22Rv1 (cell line): Measurements from ENCODE around the gene TPM3.

Experiments
- H3K27ac ChIP-seq: fragments of 450-650 bp; 2 replicates; pipeline ENCODE4 v1.5.1; 2017
- ZFX ChIP-seq: fragments of 450-650 bp; IDR thresholded peaks from 2 replicates; pipeline ENCODE4 v1.6.1; 2017; ENCODE audit warnings: antibody characterized with exemption, borderline replicate concordance
- TF ChIP-seq, protein P1 (sequence below): fragments of 450-650 bp; IDR thresholded peaks from 2 replicates; pipeline ENCODE4 v1.5.1; 2017; ENCODE audit warnings: mild to moderate bottlenecking

Gene TPM3

GRCh38 chr1:154178013-154178412 is 13.9 kb downstream of the TPM3 start:
- no peak for TF ChIP-seq ZFX
- no peak overlapping the region; the same call in 1 of the 2 replicates for H3K27ac ChIP-seq

DNA sequence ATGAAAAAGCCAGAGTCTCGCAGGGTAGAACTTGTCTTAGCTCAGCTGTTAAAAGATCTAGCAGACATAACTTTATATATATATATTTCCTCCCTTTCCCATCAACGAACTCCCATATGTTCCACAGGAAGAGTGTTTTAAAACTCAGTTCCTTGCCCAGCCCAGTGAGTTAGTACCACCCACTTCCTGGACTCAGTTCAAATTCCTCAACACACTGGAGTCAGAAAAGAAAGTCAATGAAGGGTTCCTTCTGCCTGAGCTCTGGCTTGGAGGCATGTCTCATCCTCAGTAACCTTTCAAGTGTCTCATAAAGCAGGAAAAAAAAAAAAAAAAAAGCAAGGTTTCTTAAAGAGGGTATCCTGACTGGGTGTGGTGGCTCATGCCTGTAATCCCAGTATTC is 15.6 kb downstream of the TPM3 start:
- TF ChIP-seq ZFX = no peak
- TF ChIP-seq, protein P1, sequence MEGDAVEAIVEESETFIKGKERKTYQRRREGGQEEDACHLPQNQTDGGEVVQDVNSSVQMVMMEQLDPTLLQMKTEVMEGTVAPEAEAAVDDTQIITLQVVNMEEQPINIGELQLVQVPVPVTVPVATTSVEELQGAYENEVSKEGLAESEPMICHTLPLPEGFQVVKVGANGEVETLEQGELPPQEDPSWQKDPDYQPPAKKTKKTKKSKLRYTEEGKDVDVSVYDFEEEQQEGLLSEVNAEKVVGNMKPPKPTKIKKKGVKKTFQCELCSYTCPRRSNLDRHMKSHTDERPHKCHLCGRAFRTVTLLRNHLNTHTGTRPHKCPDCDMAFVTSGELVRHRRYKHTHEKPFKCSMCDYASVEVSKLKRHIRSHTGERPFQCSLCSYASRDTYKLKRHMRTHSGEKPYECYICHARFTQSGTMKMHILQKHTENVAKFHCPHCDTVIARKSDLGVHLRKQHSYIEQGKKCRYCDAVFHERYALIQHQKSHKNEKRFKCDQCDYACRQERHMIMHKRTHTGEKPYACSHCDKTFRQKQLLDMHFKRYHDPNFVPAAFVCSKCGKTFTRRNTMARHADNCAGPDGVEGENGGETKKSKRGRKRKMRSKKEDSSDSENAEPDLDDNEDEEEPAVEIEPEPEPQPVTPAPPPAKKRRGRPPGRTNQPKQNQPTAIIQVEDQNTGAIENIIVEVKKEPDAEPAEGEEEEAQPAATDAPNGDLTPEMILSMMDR = no peak
- no peak overlapping the region for H3K27ac ChIP-seq

- TF ChIP-seq ZFX = no peak
- TF ChIP-seq, protein P1 = no peak
- H3K27ac ChIP-seq = no peak overlapping the region
Measured at GRCh38 chr1:154174654-154175053, 17.2 kb downstream of the TPM3 start.

- no peak for TF ChIP-seq ZFX
- TF ChIP-seq, protein P1 = no peak
- no peak overlapping the region; the same call in 1 of the 2 replicates for H3K27ac ChIP-seq
Measured at GRCh38 chr1:154171880-154172279, 20.0 kb downstream of the TPM3 start.

GRCh38 chr1:154171223-154171583 is 20.7 kb downstream of the TPM3 start:
- no peak overlapping the region; the same call in 1 of the 2 replicates for H3K27ac ChIP-seq
- TF ChIP-seq, protein P1 = no peak
- no peak for TF ChIP-seq ZFX

DNA sequence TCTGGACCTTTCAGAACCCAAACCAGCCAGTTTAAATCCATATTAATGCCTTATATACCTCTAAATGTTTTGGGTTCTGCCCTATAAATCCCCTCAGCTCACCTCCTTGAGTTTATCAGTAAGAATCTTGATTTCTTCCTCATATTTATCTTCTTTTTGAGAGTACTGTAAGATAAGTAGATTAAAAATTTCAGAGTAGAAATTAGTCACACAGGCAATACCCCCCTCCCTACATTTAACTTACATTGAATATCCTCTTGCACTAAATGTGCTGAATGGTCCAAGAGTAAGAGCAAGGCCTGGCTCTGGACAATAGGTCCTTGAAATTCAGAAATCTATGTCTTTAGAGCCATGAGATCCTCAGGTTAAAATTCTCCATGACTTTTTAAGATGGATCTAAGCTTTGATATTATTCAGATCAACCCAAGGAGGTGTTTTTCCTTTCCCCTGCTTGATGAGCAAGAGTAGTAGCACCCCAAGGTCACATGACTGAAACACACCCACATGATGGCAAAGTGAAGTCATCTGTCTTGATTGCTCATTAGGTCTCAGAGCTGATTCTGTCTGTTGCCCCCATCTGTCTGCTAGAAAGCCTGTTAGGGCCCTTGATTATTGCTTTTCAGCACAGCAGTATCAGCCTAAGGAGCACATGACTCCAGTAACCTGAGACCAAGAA is 21.2 kb downstream of the TPM3 start:
- H3K27ac ChIP-seq = no peak overlapping the region; the same call in 1 of the 2 replicates
- TF ChIP-seq, protein P1 = no peak
- TF ChIP-seq ZFX = no peak

GRCh38 chr1:154167461-154167860 is 24.4 kb downstream of the TPM3 start:
- no peak overlapping the region for H3K27ac ChIP-seq
- TF ChIP-seq, protein P1 = no peak
- no peak for TF ChIP-seq ZFX

GRCh38 chr1:154166207-154166606 is 25.7 kb downstream of the TPM3 start:
- TF ChIP-seq ZFX = no peak
- TF ChIP-seq, protein P1 = no peak
- H3K27ac ChIP-seq = no peak overlapping the region
